Cardiac muscle cell (in vitro differentiated cells and primary cell): Measurements from ENCODE around the gene CLEC7A. TPM values are rescaled to one million over a fixed set of nuclear protein-coding genes. Genes with fewer than 3 reads are reported as not detected.

Experiments
- DNase-seq, 2 donors: peaks; one replicate each; pipeline versions ENCODE4 v3.0.0 to v3.0.0-alpha.2; 2010 to 2017; ENCODE audit warnings: low read depth in 1 of 2, low spot score in 1 of 2
- H3K27ac ChIP-seq: fragments of 200-600 bp; sonication (generic); 2 replicates; pipeline ENCODE4 v1.5.1; 2016
- H3K27me3 ChIP-seq: fragments of 200-600 bp; sonication (generic); 2 replicates; pipeline ENCODE4 v1.6.0; 2016; ENCODE audit warnings: control low read depth
- H3K36me3 ChIP-seq: fragments of 200-600 bp; sonication (generic); 2 replicates; pipeline ENCODE4 v1.5.1; 2016; ENCODE audit warnings: control low read depth
- H3K4me1 ChIP-seq: fragments of 200-600 bp; sonication (generic); 2 replicates; pipeline ENCODE4 v1.8.1; 2017; ENCODE audit warnings: low read depth, mild to moderate bottlenecking, mixed run types
- H3K4me3 ChIP-seq: fragments of 200-600 bp; sonication (generic); 2 replicates; pipeline ENCODE4 v1.5.1; 2016; ENCODE audit warnings: mild to moderate bottlenecking
- H3K9me3 ChIP-seq: fragments of 200-600 bp; sonication (generic); 2 replicates; pipeline ENCODE4 v1.5.1; 2017; ENCODE audit warnings: low read depth, mild to moderate bottlenecking, control low read depth
- CTCF ChIP-seq: IDR thresholded peaks from 2 replicates; pipeline ENCODE4 v1.5.1; 2012; ENCODE audit warnings: low read depth, mild to moderate bottlenecking, low read length
- polyA plus RNA-seq: library from polyadenylated mRNA; unstranded; fragments of >200 nt; fragmentation: Nextera tagmentation; extraction: Ambion mirVana; gene quantifications from 2 replicates; pipeline ENCODE4 v1.2.1, GENCODE V29; 2016
- total RNA-seq: library from RNA; depleted of rRNA; stranded (reverse); fragments of >200 nt; gene quantifications from 2 replicates; pipeline ENCODE4 v1.2.3, GENCODE V29; 2016

Gene CLEC7A
- total and polyA plus RNA-seq, 2 experiments from 2014 or later, result not detected

DNA sequence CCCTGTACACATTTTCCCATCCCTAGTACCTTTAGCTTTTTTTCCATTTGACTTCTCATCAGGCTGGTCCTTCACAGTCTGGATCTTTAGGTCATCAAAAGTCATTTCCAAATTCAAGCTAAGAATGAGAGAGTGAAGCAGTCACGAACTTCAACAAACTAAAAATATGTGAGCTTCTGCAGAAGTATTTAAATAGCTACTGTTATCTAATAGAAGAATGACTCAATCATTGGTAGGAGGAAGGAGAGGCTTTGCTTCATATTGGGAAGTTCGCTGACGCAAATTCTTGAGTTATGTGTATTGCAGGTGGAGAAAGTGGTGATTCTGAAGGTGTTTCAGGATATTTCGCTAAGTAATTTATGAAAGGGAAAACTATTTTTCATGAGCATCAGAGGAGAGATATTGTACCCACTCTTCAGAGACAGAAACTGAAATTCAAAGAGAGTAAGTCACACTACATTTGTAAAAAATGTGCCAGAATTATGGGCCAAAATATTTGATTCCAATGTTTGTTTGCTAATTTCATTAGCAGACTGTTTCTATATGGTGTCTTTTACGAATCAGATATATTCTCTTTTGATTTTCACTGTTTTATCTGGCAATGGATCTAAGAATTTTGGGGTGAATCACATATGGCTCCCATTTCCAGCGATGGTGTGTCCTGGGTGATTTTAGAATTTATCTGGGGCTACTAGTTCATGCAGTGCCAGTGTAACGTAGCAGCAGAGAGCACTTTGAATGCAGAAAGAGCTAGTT is 42.2 kb upstream of the CLEC7A start, which contains the start of gene OLR1:
Gene OLR1 (minus strand): TSS at position 160 of the 756 bp plus-strand sequence. CDS start 55 bp downstream, at position 105.
- TF ChIP-seq CTCF, result no peak
- H3K27me3 ChIP-seq, result no peaks in the 10 kb centered on the region

GRCh38 chr12:10170216-10170615 is 40.2 kb upstream of the CLEC7A start:
- no peak for TF ChIP-seq CTCF
- peaks cover 4% of the 10 kb centered on the region for H3K4me1 ChIP-seq
- no peak overlapping the region for H3K4me3 ChIP-seq
- no peaks in the 10 kb centered on the region for H3K27me3 ChIP-seq
- no peak for DNase-seq
- H3K36me3 ChIP-seq, result no peaks in the 10 kb centered on the region
- H3K9me3 ChIP-seq, result no peaks in the 10 kb centered on the region
- H3K27ac ChIP-seq, result no peak overlapping the region

More for the DNA sequence above, 42.2 kb upstream of the CLEC7A start, which contains the start of gene OLR1:
- H3K4me1 ChIP-seq, result peaks cover 4% of the 10 kb centered on the region
- no peaks in the 10 kb centered on the region for H3K36me3 ChIP-seq
- no peaks in the 10 kb centered on the region for H3K9me3 ChIP-seq
- DNase-seq, result no peak
- no peak within 1 kb of the TSS for H3K4me3 ChIP-seq
- H3K27ac ChIP-seq, result no peak within 1 kb of the TSS

DNA sequence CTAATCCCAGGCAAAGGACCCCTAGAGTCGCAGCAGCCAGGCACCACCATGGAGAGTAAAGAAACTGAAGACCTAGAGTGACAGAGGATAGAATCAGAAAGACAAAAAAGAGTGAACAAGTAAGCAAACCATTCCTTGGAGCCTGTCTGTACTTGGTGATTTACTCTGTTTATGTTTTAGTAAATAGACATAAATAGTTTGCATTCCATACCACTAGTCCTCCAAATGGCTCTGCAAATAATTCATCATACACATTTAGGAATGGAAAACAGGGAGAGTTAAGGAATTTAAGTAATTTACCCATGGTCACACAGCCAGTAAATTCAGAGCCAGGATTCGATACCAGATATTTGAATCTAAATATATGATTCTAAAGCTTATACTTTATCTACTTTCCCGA is 39.1 kb upstream of the CLEC7A start:
- TF ChIP-seq CTCF, result no peak
- no peaks in the 10 kb centered on the region for H3K36me3 ChIP-seq
- no peak overlapping the region for H3K27ac ChIP-seq
- peaks cover 4% of the 10 kb centered on the region for H3K4me1 ChIP-seq
- no peaks in the 10 kb centered on the region for H3K9me3 ChIP-seq
- no peaks in the 10 kb centered on the region for H3K27me3 ChIP-seq
- DNase-seq, result no peak
- H3K4me3 ChIP-seq, result no peak overlapping the region

GRCh38 chr12:10167599-10167998 is 37.6 kb upstream of the CLEC7A start:
- DNase-seq, result peak in 1 of 2 donors; percentile 40
- H3K27ac ChIP-seq, result no peak overlapping the region

DNA sequence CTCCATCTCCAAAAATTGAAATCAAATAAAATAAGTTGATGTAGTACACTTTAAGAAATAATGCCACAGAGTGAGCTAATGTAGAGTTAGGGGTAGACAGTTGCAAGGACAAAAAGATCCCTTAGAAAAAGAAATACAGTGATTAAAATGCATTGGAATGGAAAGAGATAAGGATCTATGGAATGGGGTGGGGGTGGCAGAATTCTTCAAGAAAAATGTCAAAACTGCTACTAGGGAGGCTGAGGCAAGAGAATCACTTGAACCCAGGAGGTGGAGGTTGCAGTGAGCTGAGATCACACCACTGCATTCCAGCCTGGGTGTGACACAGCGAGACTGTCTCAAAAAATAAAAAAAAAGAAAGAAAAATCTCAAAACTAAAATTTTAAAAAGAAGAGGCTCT is 35.4 kb upstream of the CLEC7A start:
- Histone ChIP-seq H3K4me3 (no peak overlapping the region), H3K27me3 (no peaks in the 10 kb centered on the region), H3K4me1 (no peaks in the 10 kb centered on the region), H3K36me3 (no peaks in the 10 kb centered on the region), H3K27ac (no peak overlapping the region), H3K9me3 (no peaks in the 10 kb centered on the region)
- no peak for TF ChIP-seq CTCF
- DNase-seq, result no peak

More at GRCh38 chr12:10167599-10167998, 37.6 kb upstream of the CLEC7A start:
- Histone ChIP-seq H3K4me1 (peaks cover 4% of the 10 kb centered on the region), H3K36me3 (no peaks in the 10 kb centered on the region), H3K27me3 (no peaks in the 10 kb centered on the region), H3K9me3 (no peaks in the 10 kb centered on the region), H3K4me3 (no peak overlapping the region)
- TF ChIP-seq CTCF, result no peak
